Chondrocyte (in vitro differentiated cells): ENCODE data around the gene PSMA5. TPM values are rescaled to one million over a fixed set of nuclear protein-coding genes. Genes with fewer than 3 reads are reported as not detected.

Experiments
- DNase-seq: peaks from one replicate; pipeline ENCODE4 v3.0.0; 2021; ENCODE audit warnings: mixed read lengths, low spot score
- H3K27ac Mint-ChIP-seq: one replicate; pipeline ENCODE4 v1.8.0; 2021; ENCODE audit warnings: mild to moderate bottlenecking, moderate library complexity, mixed read lengths; ENCODE audit not compliant: unreplicated experiment
- H3K27me3 Mint-ChIP-seq: 2 replicates; pipeline ENCODE4 v1.8.0; 2021; ENCODE audit warnings: low read depth, mixed read lengths
- H3K36me3 Mint-ChIP-seq: 2 replicates; pipeline ENCODE4 v1.8.0; 2021; ENCODE audit warnings: low read depth, mixed read lengths
- H3K4me1 Mint-ChIP-seq: 2 replicates; pipeline ENCODE4 v1.8.0; 2021; ENCODE audit warnings: low read depth, mild to moderate bottlenecking, mixed read lengths
- H3K4me3 Mint-ChIP-seq: one replicate; pipeline ENCODE4 v1.8.0; 2021; ENCODE audit warnings: mild to moderate bottlenecking, moderate library complexity, mixed read lengths; ENCODE audit not compliant: unreplicated experiment
- H3K9me3 Mint-ChIP-seq: 2 replicates; pipeline ENCODE4 v1.8.0; 2021; ENCODE audit warnings: low read depth, mixed read lengths
- CTCF ChIP-seq: fragments of 200-600 bp; sonication (generic); IDR thresholded peaks from 2 replicates; pipeline ENCODE4 v1.5.0; 2021; ENCODE audit warnings: antibody characterized with exemption, mild to moderate bottlenecking, moderate library complexity
- total RNA-seq: library from RNA; stranded (reverse); gene quantifications from 3 replicates; pipeline ENCODE4 v1.2.1, GENCODE V29; 2021

The PSMA5 gene
- total RNA-seq, 1 donor from 2014 or later, result 80.2 TPM

- H3K9me3 Mint-ChIP-seq, result no peaks in the 10 kb centered on the region
- no peak overlapping the region for H3K27ac Mint-ChIP-seq
- H3K36me3 Mint-ChIP-seq, result peaks cover 42% of the 10 kb centered on the region
- no peak for TF ChIP-seq CTCF
- no peak for DNase-seq
- no peak overlapping the region for H3K4me3 Mint-ChIP-seq
- no peaks in the 10 kb centered on the region for H3K27me3 Mint-ChIP-seq
- no peaks in the 10 kb centered on the region for H3K4me1 Mint-ChIP-seq
Measured at GRCh38 chr1:109350182-109350581, 76.1 kb downstream of the PSMA5 start.

Other genes with a start within 250 kb of the PSMA5 start
- gene SARS1, start 212.5 kb downstream of the PSMA5 start, total RNA-seq, result 127 to 354 TPM (median 348 TPM) in 3 replicates
- 8.6 to 10.3 TPM (median 9.9 TPM) in 3 replicates for gene CELSR2, start 176.9 kb downstream of the PSMA5 start, total RNA-seq
- 4.3 to 6.6 TPM (median 6.5 TPM) in 3 replicates for gene PSRC1, start 143.3 kb downstream of the PSMA5 start, total RNA-seq
- not detected in 3 replicates for gene MYBPHL, start 119.4 kb downstream of the PSMA5 start, total RNA-seq
- gene SORT1, start 28.5 kb downstream of the PSMA5 start, total RNA-seq, result 84.1 to 107 TPM (median 107 TPM) in 3 replicates
- 0.75 to 1.3 TPM (median 1.1 TPM) in 3 replicates for gene SYPL2, start 40.1 kb upstream of the PSMA5 start, total RNA-seq
- gene ATXN7L2, start 57.5 kb upstream of the PSMA5 start, total RNA-seq, result 3.6 to 4.3 TPM (median 4.3 TPM) in 3 replicates
- gene CYB561D1, start 67.6 kb upstream of the PSMA5 start, total RNA-seq, result 10.2 to 10.8 TPM (median 10.7 TPM) in 3 replicates
- 3.1 to 4.6 TPM (median 4.5 TPM) in 3 replicates for gene AMIGO1, start 83.3 kb upstream of the PSMA5 start, total RNA-seq
- gene GPR61, start 113.4 kb upstream of the PSMA5 start, total RNA-seq, result not detected in 3 replicates
- gene GNAI3, start 122.2 kb upstream of the PSMA5 start, total RNA-seq, result 10.7 to 11.3 TPM (median 10.8 TPM) in 3 replicates
- gene GNAT2, start 193.2 kb upstream of the PSMA5 start, total RNA-seq, result not detected in 3 replicates
- 70.6 to 100 TPM (median 74.2 TPM) in 3 replicates for gene AMPD2, start 193.4 kb upstream of the PSMA5 start, total RNA-seq
- 14.5 to 20.8 TPM (median 14.8 TPM) in 3 replicates for gene GSTM4, start 229.7 kb upstream of the PSMA5 start, total RNA-seq
- 24.6 to 41.3 TPM (median 25.8 TPM) in 3 replicates for gene GSTM2, start 241.6 kb upstream of the PSMA5 start, total RNA-seq